ENCODE measurements around the gene AGPAT3.
A peak's percentile ranks its signal among the peaks of the same experiment; 100 is the strongest.

AGPAT3 gene

GRCh38 chr21:43864313-43864961 lies 586 bp upstream of the AGPAT3 start (continued):
- TF ChIP-seq ZNF324 (tag by site-specific recombination; IDR thresholded peaks at IDR 0.05) (no peak), ZSCAN16 (tag by site-specific recombination; IDR thresholded peaks at IDR 0.05) (0 out of 2 replicates have a peak, but pooled peaks have one; percentile 23), ZBTB48 (tag by site-specific recombination; IDR thresholded peaks at IDR 0.05) (peak; percentile 52), ZNF184 (tag by site-specific recombination; IDR thresholded peaks at IDR 0.05) (no peak), IKZF3 (tag by site-specific recombination; IDR thresholded peaks at IDR 0.05) (no peak), ZNF239 (tag by site-specific recombination; IDR thresholded peaks at IDR 0.05) (no peak), KLF17 (tag by site-specific recombination; IDR thresholded peaks at IDR 0.05) (peak; percentile 75), REST (tag by site-specific recombination; IDR thresholded peaks at IDR 0.05) (peak; percentile 39; the same call in 1 of the 2 replicates), ZNF830 (tag by site-specific recombination; IDR thresholded peaks at IDR 0.05; ENCODE audit: low read depth) (no peak), ZFP41 (tag by site-specific recombination; IDR thresholded peaks at IDR 0.05; ENCODE audit: borderline replicate concordance) (no peak), ZNF133 (tag by site-specific recombination; IDR thresholded peaks at IDR 0.05) (no peak), ZNF157 (tag by site-specific recombination; IDR thresholded peaks at IDR 0.05) (no peak), ZNF155 (tag by site-specific recombination; IDR thresholded peaks at IDR 0.05) (no peak), ZNF561 (tag by site-specific recombination; IDR thresholded peaks at IDR 0.05; ENCODE audit: borderline replicate concordance) (0 out of 2 replicates have a peak, but pooled peaks have one; percentile 84), OSR2 (tag by site-specific recombination; IDR thresholded peaks at IDR 0.05) (peak; percentile 31; the same call in 1 of the 2 replicates), ZNF660 (tag by site-specific recombination; IDR thresholded peaks at IDR 0.05) (no peak), ZBTB20 (tag by site-specific recombination; IDR thresholded peaks at IDR 0.05) (peak; percentile 90), GLI4 (tag by site-specific recombination; IDR thresholded peaks at IDR 0.05) (0 out of 2 replicates have a peak, but pooled peaks have one; percentile 13), ZNF19 (tag by site-specific recombination; IDR thresholded peaks at IDR 0.05; ENCODE audit: low read depth) (no peak), ZNF335 (tag by site-specific recombination; conservative IDR thresholded peaks at IDR 0.05) (peak; percentile 60; the same call in 1 of the 2 replicates)

- Histone ChIP-seq H3K9me3 (ENCODE audit: control insufficient read depth, insufficient read depth, low read depth, low read length) (no peaks in the 10 kb centered on the region), H3K36me3 (ENCODE audit: control insufficient read depth in 2 of 2, insufficient read depth in 1 of 2, low read length in 2 of 2) (peaks cover 0 to 22% of the 10 kb centered on the region in 2 experiments; a peak in 2 of 3 replicates), H3K4me1 (ENCODE audit: control insufficient read depth, insufficient read depth, low read length) (peaks cover 10% of the 10 kb centered on the region), H3K27ac (ENCODE audit: extremely low read depth, low read depth, low read length) (peak overlapping the region; percentile 97), H3K4me3 (ENCODE audit: low read depth, low read length) (peak overlapping the region; percentile 55)
- CTCF ChIA-PET = interaction anchor here (0.7 to 1.0 kb wide), 3 partner anchors 23 to 160 kb away, joined by 3 read pairs; no protein-coding TSS in a partner anchor
- POLR2A ChIA-PET = interaction anchor here (0.6 to 0.8 kb wide), 4 partner anchors 8 to 93 kb away, joined by 3 to 4 read pairs (median 3); no protein-coding TSS in a partner anchor
- TF ChIP-seq ZBTB20 (tag by site-specific recombination; IDR thresholded peaks at IDR 0.05) (peak; percentile 91), ZNF223 (tag by site-specific recombination; IDR thresholded peaks at IDR 0.05) (no peak), PATZ1 (tag by site-specific recombination; IDR thresholded peaks at IDR 0.05) (peak; percentile 93), ZBTB7A (tag by site-specific recombination; IDR thresholded peaks at IDR 0.05; ENCODE audit: low read depth) (peak; percentile 78), FEZF1 (tag by site-specific recombination; IDR thresholded peaks at IDR 0.05) (0 out of 2 replicates have a peak, but pooled peaks have one; percentile 15), ZBTB26 (tag by site-specific recombination; optimal IDR thresholded peaks at IDR 0.05) (peak; percentile 75), ZSCAN5A (tag by site-specific recombination; IDR thresholded peaks at IDR 0.05) (0 out of 2 replicates have a peak, but pooled peaks have one; percentile 22), ZFP37 (tag by site-specific recombination; IDR thresholded peaks at IDR 0.05) (no peak)
These were observed 677 bp downstream of the AGPAT3 start for GRCh38 chr21:43865540-43866259.
